RWPE2 (cell line): Measurements from ENCODE around the gene CNPY3.

Experiments used
- ATAC-seq: fragments of 200-7000 bp; cut with Tn5 transposase; 3 replicates; pipeline ENCODE4 v1.9.1; 2021; ENCODE audit warnings: low read depth
- DNase-seq: peaks from one replicate; pipeline ENCODE4 v3.0.0-alpha.2; 2020; ENCODE audit warnings: low spot score
- H3K27ac ChIP-seq: fragments of 450-650 bp; 2 replicates; pipeline ENCODE4 v1.5.1; 2017; ENCODE audit warnings: mild to moderate bottlenecking; ENCODE audit not compliant: poor library complexity, severe bottlenecking
- H3K27me3 ChIP-seq: fragments of 250-450 bp; sonication (Bioruptor Pico); 2 replicates; pipeline ENCODE4 v1.5.1; 2021; ENCODE audit warnings: mild to moderate bottlenecking, moderate library complexity; ENCODE audit not compliant: insufficient read depth, poor library complexity, severe bottlenecking
- H3K36me3 ChIP-seq: fragments of 250-450 bp; sonication (Bioruptor Pico); 2 replicates; pipeline ENCODE4 v1.5.1; 2020; ENCODE audit warnings: low read depth, mild to moderate bottlenecking, moderate library complexity
- H3K4me1 ChIP-seq: fragments of 250-450 bp; sonication (Bioruptor Pico); 2 replicates; pipeline ENCODE4 v1.5.1; 2021; ENCODE audit warnings: mild to moderate bottlenecking, moderate library complexity; ENCODE audit not compliant: insufficient read depth, poor library complexity, severe bottlenecking
- H3K4me3 ChIP-seq: fragments of 250-450 bp; sonication (Bioruptor Pico); 2 replicates; pipeline ENCODE4 v1.5.1; 2021; ENCODE audit warnings: mild to moderate bottlenecking, moderate library complexity; ENCODE audit not compliant: severe bottlenecking
- H3K9me3 ChIP-seq: fragments of 250-450 bp; sonication (Bioruptor Pico); 2 replicates; pipeline ENCODE4 v1.5.1; 2021; ENCODE audit warnings: mild to moderate bottlenecking, moderate library complexity; ENCODE audit not compliant: severe bottlenecking
- TF ChIP-seq, protein P1 (sequence below): fragments of 450-650 bp; IDR thresholded peaks from one replicate; pipeline ENCODE4 v1.5.1; 2017; ENCODE audit warnings: mild to moderate bottlenecking, moderate library complexity; ENCODE audit not compliant: poor library complexity, severe bottlenecking

The CNPY3 gene

DNA sequence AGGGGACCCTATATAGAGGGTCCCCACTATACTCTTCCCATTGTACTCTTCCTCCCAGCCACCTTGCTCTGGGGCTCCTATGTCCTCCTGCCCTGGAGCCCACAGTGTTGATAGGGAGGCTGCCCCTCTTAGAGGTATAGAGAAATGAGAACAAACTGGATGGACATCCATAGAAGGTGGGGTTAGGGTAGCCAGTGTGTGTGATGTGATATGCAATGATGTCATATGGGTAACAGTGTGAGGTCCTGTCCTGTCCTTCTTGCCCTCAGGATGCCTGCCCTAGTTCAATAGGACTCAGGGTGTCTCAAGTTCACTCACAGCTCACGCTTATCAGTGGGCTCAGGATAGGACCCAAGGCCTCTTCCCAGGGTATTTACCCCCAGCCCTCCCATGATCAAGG, 13.0 kb upstream of the CNPY3 start:
- Histone ChIP-seq H3K4me1 (peaks cover 5% of the 10 kb centered on the region), H3K27me3 (no peaks in the 10 kb centered on the region), H3K9me3 (no peaks in the 10 kb centered on the region), H3K36me3 (no peaks in the 10 kb centered on the region), H3K27ac (no peak overlapping the region), H3K4me3 (no peak overlapping the region)
- TF ChIP-seq, protein P1, sequence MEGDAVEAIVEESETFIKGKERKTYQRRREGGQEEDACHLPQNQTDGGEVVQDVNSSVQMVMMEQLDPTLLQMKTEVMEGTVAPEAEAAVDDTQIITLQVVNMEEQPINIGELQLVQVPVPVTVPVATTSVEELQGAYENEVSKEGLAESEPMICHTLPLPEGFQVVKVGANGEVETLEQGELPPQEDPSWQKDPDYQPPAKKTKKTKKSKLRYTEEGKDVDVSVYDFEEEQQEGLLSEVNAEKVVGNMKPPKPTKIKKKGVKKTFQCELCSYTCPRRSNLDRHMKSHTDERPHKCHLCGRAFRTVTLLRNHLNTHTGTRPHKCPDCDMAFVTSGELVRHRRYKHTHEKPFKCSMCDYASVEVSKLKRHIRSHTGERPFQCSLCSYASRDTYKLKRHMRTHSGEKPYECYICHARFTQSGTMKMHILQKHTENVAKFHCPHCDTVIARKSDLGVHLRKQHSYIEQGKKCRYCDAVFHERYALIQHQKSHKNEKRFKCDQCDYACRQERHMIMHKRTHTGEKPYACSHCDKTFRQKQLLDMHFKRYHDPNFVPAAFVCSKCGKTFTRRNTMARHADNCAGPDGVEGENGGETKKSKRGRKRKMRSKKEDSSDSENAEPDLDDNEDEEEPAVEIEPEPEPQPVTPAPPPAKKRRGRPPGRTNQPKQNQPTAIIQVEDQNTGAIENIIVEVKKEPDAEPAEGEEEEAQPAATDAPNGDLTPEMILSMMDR, result no peak
- DNase-seq (no peak), ATAC-seq (no peak)

DNA sequence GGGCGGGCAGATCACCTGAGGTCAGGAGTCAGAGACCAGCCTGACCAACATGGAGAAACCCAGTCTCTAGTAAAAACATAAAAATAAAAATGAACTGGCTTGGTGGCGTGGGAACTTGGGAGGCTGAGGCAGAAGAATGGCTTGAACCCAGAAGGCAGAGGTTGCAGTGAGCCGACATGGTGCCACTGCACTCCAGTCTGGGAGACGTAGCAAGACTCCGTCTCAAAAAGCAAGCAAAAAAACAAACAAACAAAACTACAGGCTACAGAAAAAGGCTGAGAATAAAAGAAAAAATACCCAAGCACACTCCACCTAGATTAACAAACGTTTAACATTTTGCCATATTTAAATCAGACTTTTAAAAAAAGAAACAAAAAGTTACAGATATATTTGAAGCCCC, 7.5 kb upstream of the CNPY3 start:
- Histone ChIP-seq H3K4me3 (no peak overlapping the region), H3K27ac (no peak overlapping the region), H3K9me3 (no peaks in the 10 kb centered on the region), H3K36me3 (no peaks in the 10 kb centered on the region), H3K4me1 (peaks cover 5% of the 10 kb centered on the region), H3K27me3 (no peaks in the 10 kb centered on the region)
- TF ChIP-seq, protein P1, result no peak
- ATAC-seq (no peak), DNase-seq (no peak)

DNA sequence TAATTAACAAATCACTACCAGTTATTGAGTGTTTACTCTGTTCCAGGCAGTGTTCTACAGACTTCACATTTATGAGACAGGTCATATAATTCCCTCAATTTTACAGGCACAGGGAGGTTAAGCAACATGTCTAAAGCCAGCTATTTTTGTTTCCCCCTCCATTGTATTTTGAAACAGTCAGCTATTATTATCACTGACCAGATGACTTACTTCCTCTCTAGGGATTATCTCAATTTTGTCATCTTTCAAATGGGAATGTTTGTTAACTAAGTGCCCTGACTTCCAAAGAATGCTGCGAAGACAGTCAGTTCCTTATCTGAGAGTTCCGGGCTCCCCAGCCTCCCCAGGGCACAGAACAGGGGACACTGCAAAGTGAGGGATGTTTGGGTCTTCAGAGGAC, 5.6 kb upstream of the CNPY3 start:
- Histone ChIP-seq H3K4me1 (peaks cover 9% of the 10 kb centered on the region), H3K9me3 (no peaks in the 10 kb centered on the region), H3K27ac (no peak overlapping the region), H3K27me3 (no peaks in the 10 kb centered on the region), H3K36me3 (no peaks in the 10 kb centered on the region), H3K4me3 (no peak overlapping the region)
- ATAC-seq, result no peak
- TF ChIP-seq, protein P1, result no peak
- no peak for DNase-seq

DNA sequence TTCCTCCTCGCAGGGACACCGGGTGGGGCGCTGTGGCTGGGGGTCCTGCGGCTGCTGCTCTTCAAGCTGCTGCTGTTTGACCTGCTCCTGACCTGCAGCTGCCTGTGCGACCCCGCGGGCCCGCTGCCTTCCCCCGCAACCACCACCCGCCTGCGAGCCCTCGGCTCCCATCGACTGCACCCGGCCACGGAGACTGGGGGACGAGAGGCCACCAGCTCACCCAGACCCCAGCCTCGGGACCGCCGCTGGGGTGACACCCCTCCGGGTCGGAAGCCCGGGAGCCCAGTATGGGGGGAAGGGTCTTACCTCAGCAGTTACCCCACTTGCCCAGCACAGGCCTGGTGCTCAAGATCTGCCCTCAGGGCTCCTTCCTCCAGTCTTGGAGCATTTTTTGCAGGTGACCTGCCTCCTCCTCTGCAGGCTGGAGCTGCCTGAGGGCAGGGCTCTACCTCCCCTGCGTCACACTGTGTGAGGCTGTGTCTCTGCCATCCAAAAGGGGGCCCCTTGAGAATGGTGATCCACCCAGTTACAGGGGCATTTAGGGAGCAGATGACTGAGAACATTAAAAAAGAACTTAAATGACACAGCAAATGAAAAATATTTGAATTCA, 3.9 kb upstream of the CNPY3 start:
- DNase-seq, result no peak
- ATAC-seq, result no peak
- no peak overlapping the region for H3K27ac ChIP-seq

DNA sequence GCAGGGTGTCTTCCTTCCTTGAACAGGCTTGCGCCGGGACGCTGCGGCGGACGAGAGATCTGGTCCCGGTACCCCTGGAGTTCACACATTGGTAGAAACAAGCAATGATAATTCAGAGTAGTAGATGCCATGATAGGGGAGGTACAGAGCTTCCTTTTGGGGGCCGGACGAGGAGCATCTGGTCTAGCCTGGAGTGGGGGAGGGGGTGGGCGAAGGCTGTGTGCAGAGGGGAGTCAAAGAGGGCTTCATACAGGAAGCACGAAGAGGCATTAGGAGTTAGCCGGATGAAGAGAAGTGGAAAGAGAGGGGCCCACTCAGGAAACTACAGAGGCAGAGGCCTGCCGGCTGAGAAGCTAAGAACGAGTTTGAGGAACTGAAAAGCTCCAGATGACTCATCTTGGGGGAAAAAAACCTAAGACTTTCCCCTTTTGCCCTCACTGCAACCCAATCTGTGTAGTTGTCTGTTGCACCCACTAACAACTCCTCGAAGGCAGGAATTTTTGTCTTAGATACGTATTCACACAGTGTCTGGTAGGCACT, 611 bp downstream of the CNPY3 start:
- Histone ChIP-seq H3K27me3 (no peaks in the 10 kb centered on the region), H3K4me3 (peak overlapping the region; percentile 50), H3K27ac (peak overlapping the region; percentile 66), H3K36me3 (peaks cover 17% of the 10 kb centered on the region), H3K9me3 (no peaks in the 10 kb centered on the region), H3K4me1 (peaks cover 10% of the 10 kb centered on the region)
- DNase-seq, result no peak
- peak; percentile 3 for ATAC-seq
- TF ChIP-seq, protein P1, result no peak

More for the DNA sequence above, 3.9 kb upstream of the CNPY3 start:
- Histone ChIP-seq H3K9me3 (no peaks in the 10 kb centered on the region), H3K36me3 (no peaks in the 10 kb centered on the region), H3K4me1 (peaks cover 4% of the 10 kb centered on the region), H3K4me3 (no peak overlapping the region), H3K27me3 (no peaks in the 10 kb centered on the region)
- TF ChIP-seq, protein P1, result no peak
